Prostate gland (tissue), 2 donors: ENCODE measurements around the gene RNF220. TPM values are rescaled to one million over a fixed set of nuclear protein-coding genes. Genes with fewer than 3 reads are reported as not detected.
"Not testable (repeated sequence)": the region's sequence is repeated elsewhere in the genome, so short reads cannot be mapped to it uniquely, and the experiment has no call there.

Experiments
- DNase-seq: peaks from one replicate; pipeline ENCODE4 v3.0.0-alpha.2; 2019; ENCODE audit warnings: low spot score
- H3K27ac ChIP-seq, 2 donors: fragments of 200-600 bp; sonication (generic); 2 replicates each; pipeline ENCODE4 v1.5.1; 2017 to 2019
- H3K27me3 ChIP-seq: fragments of 200-600 bp; sonication (generic); replicated peaks from 2 replicates; pipeline ENCODE4 v1.5.1; 2019; ENCODE audit not compliant: insufficient read depth
- H3K36me3 ChIP-seq, 2 donors: fragments of 200-600 bp; sonication (generic); 1 replicate in 1 of 2; 2 replicates in 1 of 2; pipeline versions ENCODE4 v1.5.1 to v1.8.1; 2017 to 2019
- H3K4me1 ChIP-seq: fragments of 200-600 bp; sonication (generic); replicated peaks from 2 replicates; pipeline ENCODE4 v1.5.1; 2019
- H3K4me3 ChIP-seq, 2 donors: fragments of 200-600 bp; sonication (generic); 2 replicates each; pipeline ENCODE4 v1.5.1; 2017 to 2019
- H3K9me3 ChIP-seq: fragments of 200-600 bp; sonication (generic); 2 replicates; pipeline ENCODE4 v1.5.1; 2017
- POLR2A ChIP-seq: fragments of 450-650 bp; IDR thresholded peaks from one replicate; pipeline ENCODE4 v1.6.1; 2016; ENCODE audit warnings: antibody characterized with exemption, mild to moderate bottlenecking
- POLR2AphosphoS5 ChIP-seq: sonication (generic); formaldehyde crosslinking; IDR thresholded peaks from one replicate; pipeline ENCODE4 v1.6.1; 2017; ENCODE audit warnings: antibody characterized with exemption
- WGBS: methylation state at CpG from one replicate; pipeline ENCODE4 v1.1.5; 2018; 5-methylcytosine and 5-hydroxymethylcytosine counted together
- intact Hi-C: fragments of 100-400 bp; cut with DNase I; formaldehyde crosslinking; loops from one replicate; pipeline ENCODE4 v1.14.2; 2022
- total RNA-seq, 2 donors: library from RNA; depleted of rRNA; stranded (reverse); fragments of >200 nt; gene quantifications; one replicate each; pipeline ENCODE4 v1.1.0, GENCODE V29; 2016
- TF ChIP-seq, protein P1 (sequence below), 4 experiments: fragments of 200-600 bp in 2 of 4; fragments of 450-650 bp in 2 of 4; sonication (generic) in 2 of 4; IDR thresholded peaks; 1 replicate in 3 of 4; 2 replicates in 1 of 4; pipeline ENCODE4 v1.5.1; 2016 to 2019; ENCODE audit warnings: antibody characterized with exemption in 4 of 4, mild to moderate bottlenecking in 2 of 4, moderate library complexity in 2 of 4

RNF220 gene
- total RNA-seq, 2 donors from 2014 or later: 116 to 147 TPM

- 92% methylated on average over 4 of the region's 4 CpGs for WGBS
- DNase-seq: no peak
- Histone ChIP-seq H3K4me1 (no peaks in the 10 kb centered on the region), H3K27ac (no peak overlapping the region), H3K27me3 (no peaks in the 10 kb centered on the region), H3K4me3 (no peak overlapping the region), H3K9me3 (no peaks in the 10 kb centered on the region), H3K36me3 (no peaks in the 10 kb centered on the region)
- TF ChIP-seq POLR2AphosphoS5: no peak
- no peak for TF ChIP-seq POLR2A
- TF ChIP-seq, protein P1, sequence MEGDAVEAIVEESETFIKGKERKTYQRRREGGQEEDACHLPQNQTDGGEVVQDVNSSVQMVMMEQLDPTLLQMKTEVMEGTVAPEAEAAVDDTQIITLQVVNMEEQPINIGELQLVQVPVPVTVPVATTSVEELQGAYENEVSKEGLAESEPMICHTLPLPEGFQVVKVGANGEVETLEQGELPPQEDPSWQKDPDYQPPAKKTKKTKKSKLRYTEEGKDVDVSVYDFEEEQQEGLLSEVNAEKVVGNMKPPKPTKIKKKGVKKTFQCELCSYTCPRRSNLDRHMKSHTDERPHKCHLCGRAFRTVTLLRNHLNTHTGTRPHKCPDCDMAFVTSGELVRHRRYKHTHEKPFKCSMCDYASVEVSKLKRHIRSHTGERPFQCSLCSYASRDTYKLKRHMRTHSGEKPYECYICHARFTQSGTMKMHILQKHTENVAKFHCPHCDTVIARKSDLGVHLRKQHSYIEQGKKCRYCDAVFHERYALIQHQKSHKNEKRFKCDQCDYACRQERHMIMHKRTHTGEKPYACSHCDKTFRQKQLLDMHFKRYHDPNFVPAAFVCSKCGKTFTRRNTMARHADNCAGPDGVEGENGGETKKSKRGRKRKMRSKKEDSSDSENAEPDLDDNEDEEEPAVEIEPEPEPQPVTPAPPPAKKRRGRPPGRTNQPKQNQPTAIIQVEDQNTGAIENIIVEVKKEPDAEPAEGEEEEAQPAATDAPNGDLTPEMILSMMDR (IDR thresholded peaks at IDR 0.05): no peak
- intact Hi-C loops: no loop called here
Measured at GRCh38 chr1:44695671-44696070, 290.6 kb downstream of the RNF220 start.

GRCh38 chr1:44696101-44696500, 291.0 kb downstream of the RNF220 start:
- H3K4me1 ChIP-seq: no peaks in the 10 kb centered on the region
- TF ChIP-seq POLR2AphosphoS5 (no peak), POLR2A (no peak)
- TF ChIP-seq, protein P1 (IDR thresholded peaks at IDR 0.05): no peak
- no peaks in the 10 kb centered on the region for H3K36me3 ChIP-seq
- 84% methylated on average over 3 of the region's 3 CpGs for WGBS
- intact Hi-C loops: no loop called here
- no peak for DNase-seq
- H3K27me3 ChIP-seq: no peaks in the 10 kb centered on the region
- H3K27ac ChIP-seq: no peak overlapping the region
- H3K9me3 ChIP-seq: no peaks in the 10 kb centered on the region
- H3K4me3 ChIP-seq: no peak overlapping the region

- Histone ChIP-seq H3K4me3 (no peak overlapping the region), H3K36me3 (no peaks in the 10 kb centered on the region), H3K27me3 (no peaks in the 10 kb centered on the region), H3K27ac (no peak overlapping the region), H3K4me1 (no peaks in the 10 kb centered on the region), H3K9me3 (no peaks in the 10 kb centered on the region)
- no peak for TF ChIP-seq POLR2A
- TF ChIP-seq, protein P1 (IDR thresholded peaks at IDR 0.05): no peak
- no peak for DNase-seq
- WGBS: 86% methylated on average over 7 of the region's 7 CpGs
- intact Hi-C loops: no loop called here
Measured at GRCh38 chr1:44696789-44697345, 291.8 kb downstream of the RNF220 start.

GRCh38 chr1:44698138-44698537, 293.1 kb downstream of the RNF220 start:
- intact Hi-C loops: no loop called here
- Histone ChIP-seq H3K4me1 (no peaks in the 10 kb centered on the region), H3K4me3 (no peak overlapping the region), H3K9me3 (no peaks in the 10 kb centered on the region), H3K36me3 (no peaks in the 10 kb centered on the region), H3K27me3 (no peaks in the 10 kb centered on the region), H3K27ac (no peak overlapping the region)
- no peak for DNase-seq
- 98% methylated on average over 3 of the region's 3 CpGs for WGBS
- TF ChIP-seq POLR2AphosphoS5: no peak
- TF ChIP-seq, protein P1 (IDR thresholded peaks at IDR 0.05): no peak
- no peak for TF ChIP-seq POLR2A

DNA sequence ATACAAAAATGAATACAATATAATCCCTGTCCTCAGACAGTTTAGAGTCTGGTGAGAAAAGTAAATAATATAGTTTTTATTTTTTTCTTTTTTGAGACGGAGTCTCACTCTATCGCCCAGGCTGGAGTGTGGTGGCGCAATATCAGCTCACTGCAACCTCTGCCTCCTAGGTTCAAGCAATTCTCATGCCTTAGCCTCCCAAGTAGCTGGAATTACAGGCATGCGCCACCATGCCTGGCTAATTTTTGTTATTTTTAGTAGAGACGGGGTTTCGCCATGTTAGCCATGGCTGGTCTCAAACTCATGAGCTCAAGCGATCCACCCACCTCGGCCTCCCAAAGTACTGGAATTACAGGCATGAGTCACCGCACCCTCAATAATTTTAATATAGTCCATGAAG, 294.3 kb downstream of the RNF220 start:
- 89% methylated on average over 9 of the region's 9 CpGs for WGBS
- intact Hi-C loops, DNase-seq, H3K27me3 ChIP-seq, H3K27ac ChIP-seq, H3K36me3 ChIP-seq, H3K9me3 ChIP-seq, H3K4me1 ChIP-seq, H3K4me3 ChIP-seq: not testable (repeated sequence)
